ENCODE results near the gene SIL1.

The SIL1 gene

GRCh38 chr5:138951986-138952735 is 246.0 kb downstream of the SIL1 start:
- DNase-seq = no peak

- DNase-seq = no peak
Measured at GRCh38 chr5:138951091-138951985, 246.8 kb downstream of the SIL1 start.

- no peak for DNase-seq
Measured at GRCh38 chr5:138950421-138951031, 247.6 kb downstream of the SIL1 start.

- no peak for DNase-seq
Measured at GRCh38 chr5:138949988-138950387, 248.2 kb downstream of the SIL1 start.

- DNase-seq = no peak
Measured at GRCh38 chr5:138949223-138949574, 249.0 kb downstream of the SIL1 start.

- DNase-seq = no peak
Measured at GRCh38 chr5:138948471-138949222, 249.5 kb downstream of the SIL1 start.

GRCh38 chr5:138947780-138948179 is 250.4 kb downstream of the SIL1 start:
- no peak for DNase-seq

- DNase-seq = no peak
Measured at GRCh38 chr5:138946831-138947560, 251.2 kb downstream of the SIL1 start.

- no peak for DNase-seq
Measured at GRCh38 chr5:138946241-138946623, 251.9 kb downstream of the SIL1 start.

GRCh38 chr5:138945421-138946240 is 252.5 kb downstream of the SIL1 start:
- DNase-seq = no peak

GRCh38 chr5:138944527-138945322 is 253.4 kb downstream of the SIL1 start:
- DNase-seq = no peak

- DNase-seq = no peak
Measured at GRCh38 chr5:138943599-138944173, 254.5 kb downstream of the SIL1 start.

- DNase-seq = no peak
Measured at GRCh38 chr5:138942861-138943260, 255.3 kb downstream of the SIL1 start.

GRCh38 chr5:138942066-138942465 is 256.1 kb downstream of the SIL1 start:
- no peak for DNase-seq

- DNase-seq = no peak
Measured at GRCh38 chr5:138938526-138938925, 259.6 kb downstream of the SIL1 start.

GRCh38 chr5:138937392-138938387 is 260.5 kb downstream of the SIL1 start:
- DNase-seq = no peak

- DNase-seq = no peak
Measured at GRCh38 chr5:138936968-138937345, 261.2 kb downstream of the SIL1 start.

- no peak for DNase-seq
Measured at GRCh38 chr5:138936225-138936967, 261.8 kb downstream of the SIL1 start.
